DOHH2 (cell line): ENCODE results near the gene ANKS1B.

Experiments
- H3F3A ChIP-seq: fragments of 200-600 bp; sonication (generic), shearing (Covaris generic); 2 replicates; pipeline ENCODE4 v1.6.0; 2016; ENCODE audit warnings: antibody characterized with exemption, mild to moderate bottlenecking; ENCODE audit not compliant: control insufficient read depth, insufficient read depth
- H3K27ac ChIP-seq: fragments of 200-600 bp; sonication (generic); 2 replicates; pipeline ENCODE4 v1.5.1; 2014; ENCODE audit warnings: low read depth, mild to moderate bottlenecking, low read length, moderate library complexity
- H3K27me3 ChIP-seq: fragments of 200-600 bp; sonication (generic); 2 replicates; pipeline ENCODE4 v1.6.1; 2014; ENCODE audit warnings: mild to moderate bottlenecking, low read length, mixed read lengths; ENCODE audit not compliant: control insufficient read depth
- H3K36me3 ChIP-seq: fragments of 200-600 bp; sonication (generic); 2 replicates; pipeline ENCODE4 v1.6.1; 2014; ENCODE audit warnings: mild to moderate bottlenecking, low read length, moderate library complexity, mixed read lengths; ENCODE audit not compliant: control insufficient read depth
- H3K4me1 ChIP-seq: fragments of 200-600 bp; sonication (generic); 2 replicates; pipeline ENCODE4 v1.6.1; 2014; ENCODE audit warnings: mild to moderate bottlenecking, low read length, mixed read lengths; ENCODE audit not compliant: control insufficient read depth
- H3K4me2 ChIP-seq: fragments of 200-600 bp; sonication (generic); 2 replicates; pipeline ENCODE4 v1.6.0; 2014; ENCODE audit warnings: mild to moderate bottlenecking, low read length, moderate library complexity
- H3K4me3 ChIP-seq: fragments of 200-600 bp; sonication (generic); 2 replicates; pipeline ENCODE4 v1.5.1; 2014; ENCODE audit warnings: mild to moderate bottlenecking, low read length, mixed read lengths
- H3K79me2 ChIP-seq: fragments of 200-600 bp; sonication (generic); 2 replicates; pipeline ENCODE4 v1.6.1; 2014; ENCODE audit warnings: mild to moderate bottlenecking, low read length, mixed read lengths; ENCODE audit not compliant: control insufficient read depth
- H3K9me2 ChIP-seq: fragments of 200-600 bp; sonication (generic); replicated peaks from 2 replicates; pipeline ENCODE4 v1.6.1; 2014; ENCODE audit warnings: mild to moderate bottlenecking, low read length, mixed read lengths; ENCODE audit not compliant: control insufficient read depth
- H3K9me3 ChIP-seq: fragments of 200-600 bp; sonication (generic); 2 replicates; pipeline ENCODE4 v1.6.1; 2014; ENCODE audit warnings: antibody characterized with exemption, low read length, mixed read lengths; ENCODE audit not compliant: control insufficient read depth, insufficient read depth
- H4K20me1 ChIP-seq: fragments of 200-600 bp; sonication (generic); 2 replicates; pipeline ENCODE4 v1.6.0; 2014; ENCODE audit warnings: low read depth, mild to moderate bottlenecking, antibody characterized with exemption, low read length, moderate library complexity; ENCODE audit not compliant: control insufficient read depth, insufficient read depth
- EZH2phosphoT487 ChIP-seq: fragments of 200-600 bp; sonication (generic); IDR thresholded peaks from 2 replicates; pipeline ENCODE4 v1.6.1; 2017; ENCODE audit warnings: borderline replicate concordance, mild to moderate bottlenecking, antibody characterized with exemption, low read length, moderate library complexity, mixed read lengths
- TF ChIP-seq, protein P1 (sequence below): fragments of 200-600 bp; sonication (generic); IDR thresholded peaks from one replicate; pipeline ENCODE4 v1.5.1; 2014; ENCODE audit warnings: antibody characterized with exemption, mild to moderate bottlenecking, low read depth, low read length; ENCODE audit not compliant: poor library complexity, severe bottlenecking

Gene ANKS1B

GRCh38 chr12:99027461-99027860 lies 957.3 kb downstream of the ANKS1B start:
- Histone ChIP-seq H3K27me3 (no peaks in the 10 kb centered on the region), H3K9me3 (no peaks in the 10 kb centered on the region), H3K27ac (no peak overlapping the region), H3F3A (no peaks in the 10 kb centered on the region), H3K4me1 (peaks cover 8% of the 10 kb centered on the region; the same call in 1 of the 2 replicates), H3K9me2 (no peaks in the 10 kb centered on the region), H4K20me1 (no peaks in the 10 kb centered on the region), H3K36me3 (no peaks in the 10 kb centered on the region), H3K4me2 (no peak overlapping the region), H3K4me3 (no peak overlapping the region), H3K79me2 (no peaks in the 10 kb centered on the region)
- no peak for TF ChIP-seq EZH2phosphoT487

DNA sequence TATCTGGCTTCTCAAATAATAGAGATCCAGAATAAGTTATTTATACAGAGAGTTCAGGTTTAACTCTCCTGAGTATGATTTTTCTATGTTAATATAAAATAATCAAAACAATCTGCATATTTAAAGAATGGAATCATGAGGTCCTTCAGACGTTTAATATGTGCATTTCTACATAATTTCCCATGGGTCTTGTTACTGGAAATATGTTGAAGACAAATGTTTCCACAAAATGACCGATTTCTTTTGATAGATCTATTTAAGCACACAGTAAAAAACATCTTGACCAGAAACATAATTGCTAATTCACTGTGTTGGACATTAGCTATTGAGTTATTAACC lies 957.7 kb downstream of the ANKS1B start:
- Histone ChIP-seq H3K36me3 (no peaks in the 10 kb centered on the region), H3K4me1 (peaks cover 8% of the 10 kb centered on the region; the same call in 1 of the 2 replicates), H3K27me3 (no peaks in the 10 kb centered on the region), H3F3A (no peaks in the 10 kb centered on the region), H3K27ac (no peak overlapping the region), H3K4me3 (no peak overlapping the region), H3K9me3 (no peaks in the 10 kb centered on the region), H4K20me1 (no peaks in the 10 kb centered on the region), H3K4me2 (no peak overlapping the region), H3K9me2 (no peaks in the 10 kb centered on the region), H3K79me2 (no peaks in the 10 kb centered on the region)
- no peak for TF ChIP-seq EZH2phosphoT487
- TF ChIP-seq, protein P1, sequence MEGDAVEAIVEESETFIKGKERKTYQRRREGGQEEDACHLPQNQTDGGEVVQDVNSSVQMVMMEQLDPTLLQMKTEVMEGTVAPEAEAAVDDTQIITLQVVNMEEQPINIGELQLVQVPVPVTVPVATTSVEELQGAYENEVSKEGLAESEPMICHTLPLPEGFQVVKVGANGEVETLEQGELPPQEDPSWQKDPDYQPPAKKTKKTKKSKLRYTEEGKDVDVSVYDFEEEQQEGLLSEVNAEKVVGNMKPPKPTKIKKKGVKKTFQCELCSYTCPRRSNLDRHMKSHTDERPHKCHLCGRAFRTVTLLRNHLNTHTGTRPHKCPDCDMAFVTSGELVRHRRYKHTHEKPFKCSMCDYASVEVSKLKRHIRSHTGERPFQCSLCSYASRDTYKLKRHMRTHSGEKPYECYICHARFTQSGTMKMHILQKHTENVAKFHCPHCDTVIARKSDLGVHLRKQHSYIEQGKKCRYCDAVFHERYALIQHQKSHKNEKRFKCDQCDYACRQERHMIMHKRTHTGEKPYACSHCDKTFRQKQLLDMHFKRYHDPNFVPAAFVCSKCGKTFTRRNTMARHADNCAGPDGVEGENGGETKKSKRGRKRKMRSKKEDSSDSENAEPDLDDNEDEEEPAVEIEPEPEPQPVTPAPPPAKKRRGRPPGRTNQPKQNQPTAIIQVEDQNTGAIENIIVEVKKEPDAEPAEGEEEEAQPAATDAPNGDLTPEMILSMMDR, result no peak

DNA sequence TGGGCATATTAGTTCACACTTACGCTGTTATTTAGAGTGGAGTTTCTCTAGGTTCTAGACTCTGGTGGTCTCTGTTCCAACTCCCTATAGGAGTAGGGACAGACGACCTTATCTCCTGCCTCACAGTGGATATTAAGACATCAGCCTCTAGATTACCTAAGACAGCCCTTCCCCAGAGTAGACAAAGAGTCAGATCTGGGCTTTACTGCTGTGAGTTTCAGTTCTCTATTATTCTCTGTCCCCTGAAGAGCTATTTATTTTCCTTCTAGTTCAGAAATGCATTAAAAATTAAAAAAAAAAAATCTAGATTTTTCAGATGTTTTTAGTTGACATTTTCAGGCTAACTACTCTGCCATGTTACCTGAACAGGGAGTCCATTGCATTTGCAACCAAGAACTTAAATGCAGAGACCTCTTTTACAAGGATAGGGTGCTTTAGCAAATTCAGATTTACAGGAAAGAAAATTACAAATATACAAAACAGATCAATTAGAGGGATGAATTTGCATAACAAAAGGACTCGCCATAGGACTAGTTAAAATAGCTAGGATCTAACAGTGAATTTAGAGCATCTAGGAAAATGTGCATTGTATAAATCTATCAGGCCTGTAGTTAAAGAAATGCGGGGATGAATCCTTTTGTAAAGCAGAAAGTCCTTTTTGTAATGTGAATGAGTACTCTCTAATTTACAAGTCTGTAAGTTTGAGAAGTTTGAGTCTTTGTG lies 958.2 kb downstream of the ANKS1B start:
- H3K9me2 ChIP-seq, result no peaks in the 10 kb centered on the region
- peaks cover 8% of the 10 kb centered on the region; the same call in 1 of the 2 replicates for H3K4me1 ChIP-seq
- no peaks in the 10 kb centered on the region for H3K36me3 ChIP-seq
- H3K27ac ChIP-seq, result no peak overlapping the region
- H3K27me3 ChIP-seq, result no peaks in the 10 kb centered on the region
- H3K9me3 ChIP-seq, result no peaks in the 10 kb centered on the region
- no peak for TF ChIP-seq EZH2phosphoT487
- TF ChIP-seq, protein P1, result no peak
- H4K20me1 ChIP-seq, result no peaks in the 10 kb centered on the region
- no peak overlapping the region for H3K4me3 ChIP-seq
- H3K4me2 ChIP-seq, result no peak overlapping the region
- no peaks in the 10 kb centered on the region for H3F3A ChIP-seq
- no peaks in the 10 kb centered on the region for H3K79me2 ChIP-seq

DNA sequence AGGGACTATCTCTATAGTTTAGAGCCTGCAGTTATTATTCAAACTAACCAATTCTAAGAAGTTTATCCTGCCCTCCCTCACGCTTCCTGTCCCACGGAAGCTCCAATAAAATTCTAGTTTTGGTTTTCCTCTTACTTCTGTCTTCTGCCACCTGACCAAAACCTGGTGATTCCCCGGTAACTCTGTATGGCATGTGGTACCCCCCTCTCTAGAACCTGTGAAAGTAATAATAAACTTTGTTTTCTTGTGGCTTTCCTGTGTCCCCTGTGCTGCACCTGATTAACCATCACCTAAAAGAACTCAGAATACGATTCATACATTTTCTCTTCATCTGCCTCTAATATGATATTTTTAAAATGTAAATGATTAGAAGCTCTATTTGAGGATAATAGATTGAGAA lies 959.9 kb downstream of the ANKS1B start:
- H3K9me3 ChIP-seq, result no peaks in the 10 kb centered on the region
- H3K4me1 ChIP-seq, result peaks cover 8% of the 10 kb centered on the region; the same call in 1 of the 2 replicates
- H3K4me3 ChIP-seq, result no peak overlapping the region
- H3F3A ChIP-seq, result no peaks in the 10 kb centered on the region
- H3K27me3 ChIP-seq, result no peaks in the 10 kb centered on the region
- H3K79me2 ChIP-seq, result no peaks in the 10 kb centered on the region
- no peaks in the 10 kb centered on the region for H4K20me1 ChIP-seq
- H3K4me2 ChIP-seq, result no peak overlapping the region
- no peaks in the 10 kb centered on the region for H3K36me3 ChIP-seq
- no peaks in the 10 kb centered on the region for H3K9me2 ChIP-seq
- TF ChIP-seq EZH2phosphoT487, result no peak
- TF ChIP-seq, protein P1, result no peak
- no peak overlapping the region for H3K27ac ChIP-seq
